ENCODE data around the gene RANBP9. TPM values are rescaled to one million over a fixed set of nuclear protein-coding genes. Genes with fewer than 3 reads are reported as not detected.

RANBP9 gene
- total and polyA plus RNA-seq, 2 experiments from 2014 or later, result 12.1 to 31.8 TPM

GRCh38 chr6:13604135-13604534 is 107.5 kb downstream of the RANBP9 start:
- Histone ChIP-seq H3K79me2 (replicated peaks; ENCODE audit: insufficient read depth) (no peaks in the 10 kb centered on the region), H3K27me3 (ENCODE audit: insufficient read depth) (no peaks in the 10 kb centered on the region), H2AFZ (no peak overlapping the region), H3K27ac (ENCODE audit: low read depth) (no peak overlapping the region), H3K36me3 (ENCODE audit: insufficient read depth) (peaks cover 4% of the 10 kb centered on the region; the same call in 1 of the 2 replicates), H3K4me3 (no peak overlapping the region), H3K9me2 (ENCODE audit: insufficient read depth) (no peaks in the 10 kb centered on the region), H3K4me2 (no peak overlapping the region), H3K4me1 (ENCODE audit: insufficient read depth) (no peaks in the 10 kb centered on the region), H3F3A (replicated peaks; ENCODE audit: low read depth) (no peaks in the 10 kb centered on the region), H4K20me1 (replicated peaks; ENCODE audit: insufficient read depth) (no peaks in the 10 kb centered on the region)
- H3K4me1 Mint-ChIP-seq, result peaks cover 2% of the 10 kb centered on the region; the same call in 1 of the 3 replicates
- H3K27me3 Mint-ChIP-seq (ENCODE audit: insufficient read depth, low read depth, poor library complexity), result peaks cover 3% of the 10 kb centered on the region
- H3K9me3 Mint-ChIP-seq, result no peaks in the 10 kb centered on the region
- no peak for TF ChIP-seq ZNF462 (CRISPR knock-in tag; IDR thresholded peaks at IDR 0.05)
- TF ChIP-seq STAT1 (IDR thresholded peaks at IDR 0.05; ENCODE audit: unreplicated experiment), result no peak
- TF ChIP-seq CREB1 (CRISPR knock-in tag; IDR thresholded peaks at IDR 0.05; ENCODE audit: low read depth), result no peak
- no peak for TF ChIP-seq ZNF114 (CRISPR knock-in tag; IDR thresholded peaks at IDR 0.05)
- TF ChIP-seq EZH2 (IDR thresholded peaks at IDR 0.05; ENCODE audit: low read depth, unreplicated experiment), result no peak
- TF ChIP-seq NANOG (IDR thresholded peaks at IDR 0.05; ENCODE audit: borderline replicate concordance), result no peak
- DNase-seq (ENCODE audit: low spot score) (no peak), ATAC-seq (no peak)
- peaks cover 27% of the 10 kb centered on the region; the same call in 2 of the 3 replicates for H3K36me3 Mint-ChIP-seq (ENCODE audit: low read depth)
- H3K4me3 Mint-ChIP-seq, result no peak overlapping the region
- H3K27ac Mint-ChIP-seq, result no peak overlapping the region

GRCh38 chr6:13600036-13600435 is 111.6 kb downstream of the RANBP9 start:
- peaks cover 3% of the 10 kb centered on the region for H3K27me3 Mint-ChIP-seq (ENCODE audit: insufficient read depth, low read depth, poor library complexity)
- no peaks in the 10 kb centered on the region for H3K4me1 ChIP-seq (ENCODE audit: insufficient read depth)
- no peak for TF ChIP-seq CTCF (conservative IDR thresholded peaks at IDR 0.05; ENCODE audit: low read depth in 2 of 2)
- no peak for TF ChIP-seq REST (IDR thresholded peaks at IDR 0.05; ENCODE audit: unreplicated experiment)
- peaks cover 13% of the 10 kb centered on the region; the same call in 1 of the 2 replicates for H3K36me3 ChIP-seq (ENCODE audit: insufficient read depth)
- H3K4me3 Mint-ChIP-seq, result no peak overlapping the region
- H3K9me3 Mint-ChIP-seq, result no peaks in the 10 kb centered on the region
- no peak overlapping the region for H3K27ac Mint-ChIP-seq
- no peaks in the 10 kb centered on the region for H3K79me2 ChIP-seq (replicated peaks; ENCODE audit: insufficient read depth)
- H3K27me3 ChIP-seq (ENCODE audit: insufficient read depth), result no peaks in the 10 kb centered on the region
- no peak overlapping the region for H3K4me3 ChIP-seq
- H3K9me2 ChIP-seq (ENCODE audit: insufficient read depth), result no peaks in the 10 kb centered on the region
- no peaks in the 10 kb centered on the region for H3F3A ChIP-seq (replicated peaks; ENCODE audit: low read depth)
- H3K27ac ChIP-seq (ENCODE audit: low read depth), result no peak overlapping the region
- no peaks in the 10 kb centered on the region; the same call in 1 of the 2 replicates for H4K20me1 ChIP-seq (replicated peaks; ENCODE audit: insufficient read depth)
- peaks cover 27% of the 10 kb centered on the region; the same call in 2 of the 3 replicates for H3K36me3 Mint-ChIP-seq (ENCODE audit: low read depth)
- peaks cover 4% of the 10 kb centered on the region; the same call in 2 of the 3 replicates for H3K4me1 Mint-ChIP-seq
- no peak overlapping the region for H3K4me2 ChIP-seq
- H2AFZ ChIP-seq, result no peak overlapping the region
- ATAC-seq, result no peak
- no peak for DNase-seq (ENCODE audit: low spot score)
